Pancreas (tissue), 10 donors: Measurements from ENCODE around the gene GGACT. TPM values are rescaled to one million over a fixed set of nuclear protein-coding genes. Genes with fewer than 3 reads are reported as not detected.

Source experiments
- ATAC-seq, 4 donors: fragments of 200-7000 bp; cut with Tn5 transposase; one replicate each; pipeline versions ENCODE4 v1.8.0 to v1.9.1; 2020; ENCODE audit warnings: mild to moderate bottlenecking in 4 of 4, moderate library complexity in 4 of 4
- DNase-seq, 6 donors: peaks; one replicate each; pipeline ENCODE4 v3.0.0-alpha.2; 2020
- FAIRE-seq: peaks from 2 replicates; lab custom pipeline; 2012; peaks lifted over from hg19 to GRCh38; lab: Jason Lieb, UNC
- H3K27ac ChIP-seq, 4 donors: fragments of 200-600 bp; sonication (generic); 1 replicate in 3 of 4; 2 replicates in 1 of 4; pipeline versions ENCODE4 v1.5.0 to v1.8.0; 2020
- H3K27me3 ChIP-seq, 4 donors: fragments of 200-600 bp; one replicate each; pipeline ENCODE4 v1.8.0; 2021
- H3K36me3 ChIP-seq, 3 donors: fragments of 200-600 bp; sonication (generic) in 1 of 3; one replicate each; pipeline versions ENCODE4 v1.5.0 to v1.8.0; 2020 to 2021
- H3K4me1 ChIP-seq, 3 donors: fragments of 200-600 bp; one replicate each; pipeline ENCODE4 v1.8.0; 2021
- H3K4me3 ChIP-seq, 4 donors: fragments of 200-600 bp; sonication (generic) in 2 of 4; one replicate each; pipeline versions ENCODE4 v1.5.0 to v1.8.0; 2020 to 2021
- H3K9me3 ChIP-seq, 4 donors: fragments of 200-600 bp; one replicate each; pipeline ENCODE4 v1.8.0; 2021
- WGBS, 2 donors: extraction: QIAGEN DNeasy Blood & Tissue Kit; methylation state at CpG; one replicate each; pipeline ENCODE4 v1.1.7; 2013; 5-methylcytosine and 5-hydroxymethylcytosine counted together
- intact Hi-C, 3 donors: fragments of 100-400 bp; cut with DNase I; formaldehyde crosslinking; loops; one replicate each; pipeline versions ENCODE4 v1.11.1 to v1.14.2; 2022
- polyA plus RNA-seq, 2 donors: library from polyadenylated mRNA; stranded (reverse); fragments of 200-250 nt; gene quantifications; one replicate each; pipeline ENCODE4 v1.2.3, GENCODE V29; 2013
- total RNA-seq, 6 donors: library from RNA; stranded (reverse); fragmentation: NEBNext Ultra II Directional in 4 of 6; extraction: Animal tissue kit (Norgen Biotek cat#: 25700) in 4 of 6; gene quantifications; one replicate each; pipeline versions ENCODE4 v1.2.1 to v1.2.4, GENCODE V29; 2021 to 2023
- TF ChIP-seq, protein P1 (sequence below), 4 donors: fragments of 200-600 bp; sonication (generic) in 3 of 4; IDR thresholded peaks; one replicate each; pipeline versions ENCODE4 v1.5.0 to v1.8.0; 2021; ENCODE audit warnings: antibody characterized with exemption in 4 of 4
- donor health status: healthy with polysubstance abuse.
- donor health status: DM: no; HTN: no; CAD: no; lungs with moderate emphysema.
- donor health status: DM: no; HTN: no; CAD: no.
- donor health status: control.
- donor health status: control.
- donor health status: Bipolar disorder and iron deficiency.
- donor health status: DM: yes; HTN: yes; CAD: no.
- donor health status: DM: no; HTN: no; CAD: no.
- donor health status: DM: no; HTN: no; CAD: no.
- donor health status: DM: yes; HTN: yes; CAD: no.

The GGACT gene
- total and polyA plus RNA-seq, 8 donors: 1.6 to 7.0 (median 6.1) TPM

DNA sequence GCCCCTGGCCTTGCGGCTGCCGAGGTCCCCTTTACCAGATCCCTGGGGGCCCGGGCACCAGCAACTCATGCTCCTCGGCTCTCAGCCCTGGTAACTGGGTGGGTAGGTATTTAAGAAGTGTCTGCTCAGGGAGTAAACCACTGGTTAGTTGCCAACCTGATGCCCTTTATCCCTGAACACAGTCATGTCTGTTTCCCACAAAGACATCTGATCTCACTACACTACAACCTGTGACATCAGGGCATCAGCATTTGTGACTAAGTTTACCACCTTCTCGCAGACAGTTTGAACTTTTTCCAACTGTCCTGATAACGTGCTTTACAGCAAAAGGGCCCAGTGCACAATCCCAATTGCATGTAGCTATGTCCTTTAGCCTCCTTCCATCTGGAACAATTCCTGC is 22.0 kb downstream of the GGACT start:
- H3K4me3 ChIP-seq: no peak overlapping the region
- no peaks in the 10 kb centered on the region for H3K9me3 ChIP-seq
- no peaks in the 10 kb centered on the region for H3K27me3 ChIP-seq
- intact Hi-C loops: no loop called here
- TF ChIP-seq, protein P1, sequence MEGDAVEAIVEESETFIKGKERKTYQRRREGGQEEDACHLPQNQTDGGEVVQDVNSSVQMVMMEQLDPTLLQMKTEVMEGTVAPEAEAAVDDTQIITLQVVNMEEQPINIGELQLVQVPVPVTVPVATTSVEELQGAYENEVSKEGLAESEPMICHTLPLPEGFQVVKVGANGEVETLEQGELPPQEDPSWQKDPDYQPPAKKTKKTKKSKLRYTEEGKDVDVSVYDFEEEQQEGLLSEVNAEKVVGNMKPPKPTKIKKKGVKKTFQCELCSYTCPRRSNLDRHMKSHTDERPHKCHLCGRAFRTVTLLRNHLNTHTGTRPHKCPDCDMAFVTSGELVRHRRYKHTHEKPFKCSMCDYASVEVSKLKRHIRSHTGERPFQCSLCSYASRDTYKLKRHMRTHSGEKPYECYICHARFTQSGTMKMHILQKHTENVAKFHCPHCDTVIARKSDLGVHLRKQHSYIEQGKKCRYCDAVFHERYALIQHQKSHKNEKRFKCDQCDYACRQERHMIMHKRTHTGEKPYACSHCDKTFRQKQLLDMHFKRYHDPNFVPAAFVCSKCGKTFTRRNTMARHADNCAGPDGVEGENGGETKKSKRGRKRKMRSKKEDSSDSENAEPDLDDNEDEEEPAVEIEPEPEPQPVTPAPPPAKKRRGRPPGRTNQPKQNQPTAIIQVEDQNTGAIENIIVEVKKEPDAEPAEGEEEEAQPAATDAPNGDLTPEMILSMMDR (IDR thresholded peaks at IDR 0.05): no peak
- WGBS, 2 donors: 85 to 94% methylated on average over 6 of the region's 6 CpGs
- H3K4me1 ChIP-seq: peaks cover 0 to 10% (median 7%) of the 10 kb centered on the region in 3 donors
- no peak for DNase-seq
- ATAC-seq: no peak
- no peaks in the 10 kb centered on the region for H3K36me3 ChIP-seq
- no peak for FAIRE-seq
- H3K27ac ChIP-seq: no peak overlapping the region

DNA sequence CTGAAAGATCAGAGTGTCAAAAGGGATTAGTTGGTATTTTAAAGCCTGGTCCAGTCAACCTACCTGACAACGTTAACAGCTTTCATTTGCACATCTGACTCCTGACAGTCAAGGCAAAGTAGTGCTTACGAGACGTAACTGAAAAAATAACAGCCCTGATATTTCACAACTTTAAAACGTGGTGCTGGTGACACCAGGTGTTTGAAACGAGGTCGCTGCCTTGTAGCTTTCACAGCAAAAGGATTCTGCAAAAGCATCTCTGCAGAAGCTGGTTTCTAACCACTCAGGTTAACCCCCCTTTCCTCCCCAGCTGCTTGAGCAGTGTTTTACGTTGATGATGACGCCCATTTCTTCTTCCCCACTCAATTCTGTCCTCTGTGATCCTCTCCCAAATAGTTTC is 23.3 kb downstream of the GGACT start:
- no peaks in the 10 kb centered on the region for H3K9me3 ChIP-seq
- H3K27ac ChIP-seq: no peak overlapping the region
- peaks cover 0 to 10% (median 7%) of the 10 kb centered on the region in 3 donors for H3K4me1 ChIP-seq
- no peak for FAIRE-seq
- WGBS, 2 donors: 46 to 55% methylated on average over 8 of the region's 8 CpGs
- H3K36me3 ChIP-seq: no peaks in the 10 kb centered on the region
- peak; percentile 55 to 80 (median 68) for ATAC-seq
- no peak for DNase-seq
- TF ChIP-seq, protein P1 (IDR thresholded peaks at IDR 0.05): no peak
- intact Hi-C loops: no loop called here
- H3K27me3 ChIP-seq: no peaks in the 10 kb centered on the region
- H3K4me3 ChIP-seq: no peak overlapping the region

DNA sequence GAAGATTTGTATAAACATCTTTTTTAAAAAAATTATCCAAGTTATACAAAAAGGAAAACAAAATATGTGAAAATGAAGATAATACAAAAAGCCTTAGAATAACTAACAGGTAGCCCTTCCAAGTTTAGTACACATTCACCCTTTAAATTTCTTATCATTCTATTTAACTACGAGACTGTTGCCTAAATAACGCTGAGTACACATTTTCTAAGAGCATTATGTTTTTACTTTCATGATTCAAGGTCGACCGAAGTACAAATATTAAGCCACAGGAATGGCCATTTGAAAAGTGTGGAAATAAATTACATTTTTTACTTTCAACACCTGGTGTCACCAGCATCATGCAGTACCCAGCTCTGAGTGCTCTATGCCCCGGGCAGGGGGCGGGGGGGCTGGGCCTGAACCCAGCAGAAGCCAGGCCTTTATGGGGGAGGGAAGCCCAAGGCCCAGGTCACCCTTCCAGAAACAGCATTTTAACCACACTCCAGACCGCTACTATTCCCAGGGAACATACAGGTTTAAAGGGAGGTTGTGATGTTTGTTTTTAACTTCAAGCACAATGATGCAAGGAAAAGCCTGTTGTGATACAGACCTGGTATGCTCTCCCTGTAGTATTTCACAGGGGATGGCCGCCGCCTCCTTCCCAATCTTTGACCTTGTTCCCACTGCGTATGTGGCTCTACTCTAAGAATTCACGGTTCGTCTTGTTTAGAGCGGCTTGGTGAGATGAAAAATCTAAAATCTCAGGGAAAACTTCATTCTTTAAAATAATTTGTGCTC is 24.0 kb downstream of the GGACT start:
- WGBS, 2 donors: 35 to 39% methylated on average over 13 of the region's 13 CpGs
- DNase-seq (no peak), ATAC-seq (peak; percentile 73 to 83 (median 79)), FAIRE-seq (no peak)
- intact Hi-C loops: no loop called here
- Histone ChIP-seq H3K4me3 (no peak overlapping the region), H3K27me3 (no peaks in the 10 kb centered on the region), H3K36me3 (no peaks in the 10 kb centered on the region), H3K27ac (peak overlapping the region in 2 of 4 donors; percentile 9 to 27), H3K4me1 (peaks cover 0 to 10% (median 7%) of the 10 kb centered on the region in 3 donors), H3K9me3 (no peaks in the 10 kb centered on the region)
- TF ChIP-seq, protein P1 (IDR thresholded peaks at IDR 0.05): no peak

DNA sequence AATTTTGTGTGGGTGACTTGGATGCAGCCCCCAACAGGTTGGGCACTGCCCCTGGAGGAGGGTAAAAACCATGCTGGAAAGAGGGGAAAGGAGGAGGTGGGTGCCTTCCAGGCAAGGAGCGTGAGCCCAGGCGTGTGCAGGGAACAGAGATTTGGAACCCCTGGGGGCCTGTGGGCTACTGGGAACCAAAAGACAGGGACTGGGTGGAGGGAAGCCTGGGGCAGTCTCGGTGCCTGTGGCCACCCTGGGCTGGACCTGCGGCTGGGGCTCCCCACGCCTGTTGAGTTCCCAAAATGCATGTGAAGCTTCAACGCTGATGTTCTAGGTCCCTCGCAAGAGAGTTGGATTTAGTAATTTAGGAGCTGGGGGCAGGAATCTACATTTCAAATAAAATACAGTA is 24.8 kb downstream of the GGACT start:
- Histone ChIP-seq H3K27me3 (no peaks in the 10 kb centered on the region), H3K36me3 (no peaks in the 10 kb centered on the region), H3K27ac (no peak overlapping the region), H3K9me3 (no peaks in the 10 kb centered on the region), H3K4me1 (peaks cover 0 to 10% (median 7%) of the 10 kb centered on the region in 3 donors), H3K4me3 (no peak overlapping the region)
- WGBS, 2 donors: 94 to 96% methylated on average over 7 of the region's 7 CpGs
- FAIRE-seq: no peak
- no peak for DNase-seq
- no peak for ATAC-seq
- TF ChIP-seq, protein P1 (IDR thresholded peaks at IDR 0.05): no peak
- intact Hi-C loops: no loop called here

DNA sequence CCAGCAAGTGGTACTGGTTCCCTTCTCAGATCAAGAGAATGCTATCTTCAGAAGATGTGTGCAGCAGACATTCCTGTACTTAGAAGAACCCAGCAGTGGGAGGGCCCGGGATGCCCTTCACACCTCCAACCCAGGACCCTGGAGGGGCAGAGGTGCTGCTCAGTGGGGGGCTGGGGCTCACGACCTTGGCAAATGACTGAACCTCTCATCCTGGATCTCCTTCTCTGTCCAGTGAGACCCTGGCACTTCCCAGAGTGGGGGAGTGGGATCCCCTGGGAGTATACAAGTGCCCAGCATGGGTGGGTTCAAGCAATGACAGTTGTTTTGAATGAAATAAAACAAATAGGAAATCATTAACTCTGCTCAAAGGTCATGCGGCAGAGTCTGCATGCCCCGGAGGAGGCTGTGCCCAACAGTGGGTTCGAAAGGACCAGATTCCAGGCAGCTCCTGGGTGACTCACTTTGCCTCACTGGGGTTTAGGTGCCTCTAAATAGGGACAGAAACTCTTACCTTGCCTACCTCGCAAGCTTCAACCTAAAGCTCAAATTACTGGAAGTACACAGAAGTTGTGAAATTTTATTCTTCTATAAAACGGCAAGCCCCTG is 26.9 kb downstream of the GGACT start:
- intact Hi-C loops: no loop called here
- TF ChIP-seq, protein P1 (IDR thresholded peaks at IDR 0.05): no peak
- 54 to 56% methylated on average over 7 of the region's 7 CpGs for WGBS, 2 donors
- Histone ChIP-seq H3K9me3 (no peaks in the 10 kb centered on the region), H3K27ac (no peak overlapping the region), H3K27me3 (no peaks in the 10 kb centered on the region), H3K36me3 (no peaks in the 10 kb centered on the region), H3K4me3 (no peak overlapping the region), H3K4me1 (peaks cover 0 to 10% (median 7%) of the 10 kb centered on the region in 3 donors)
- ATAC-seq (no peak), FAIRE-seq (no peak), DNase-seq (no peak)
